Coronary artery (tissue), 2 donors: Measurements from ENCODE around the gene PTH1R.
A peak's percentile ranks its signal among the peaks of the same experiment; 100 is the strongest.

ENCODE experiments used
- DNase-seq: peaks from one replicate; pipeline ENCODE4 v3.0.0-alpha.2; 2017; ENCODE audit warnings: low spot score
- H3K27ac ChIP-seq, 2 donors: fragments of 200-600 bp; sonication (generic); one replicate each; pipeline ENCODE4 v1.5.1; 2016 to 2019
- H3K4me3 ChIP-seq: fragments of 200-600 bp; sonication (generic); 2 replicates; pipeline ENCODE4 v1.5.1; 2016; ENCODE audit warnings: mild to moderate bottlenecking, moderate library complexity
- TF ChIP-seq, protein P1 (sequence below): fragments of 200-600 bp; sonication (generic); IDR thresholded peaks from one replicate; pipeline ENCODE4 v1.5.1; 2019; ENCODE audit warnings: antibody characterized with exemption

PTH1R gene

GRCh38 chr3:46904303-46905212 is 27.0 kb downstream of the PTH1R start:
- no peak for DNase-seq
- Histone ChIP-seq H3K4me3 (no peak overlapping the region), H3K27ac (no peak overlapping the region)
- TF ChIP-seq, protein P1, sequence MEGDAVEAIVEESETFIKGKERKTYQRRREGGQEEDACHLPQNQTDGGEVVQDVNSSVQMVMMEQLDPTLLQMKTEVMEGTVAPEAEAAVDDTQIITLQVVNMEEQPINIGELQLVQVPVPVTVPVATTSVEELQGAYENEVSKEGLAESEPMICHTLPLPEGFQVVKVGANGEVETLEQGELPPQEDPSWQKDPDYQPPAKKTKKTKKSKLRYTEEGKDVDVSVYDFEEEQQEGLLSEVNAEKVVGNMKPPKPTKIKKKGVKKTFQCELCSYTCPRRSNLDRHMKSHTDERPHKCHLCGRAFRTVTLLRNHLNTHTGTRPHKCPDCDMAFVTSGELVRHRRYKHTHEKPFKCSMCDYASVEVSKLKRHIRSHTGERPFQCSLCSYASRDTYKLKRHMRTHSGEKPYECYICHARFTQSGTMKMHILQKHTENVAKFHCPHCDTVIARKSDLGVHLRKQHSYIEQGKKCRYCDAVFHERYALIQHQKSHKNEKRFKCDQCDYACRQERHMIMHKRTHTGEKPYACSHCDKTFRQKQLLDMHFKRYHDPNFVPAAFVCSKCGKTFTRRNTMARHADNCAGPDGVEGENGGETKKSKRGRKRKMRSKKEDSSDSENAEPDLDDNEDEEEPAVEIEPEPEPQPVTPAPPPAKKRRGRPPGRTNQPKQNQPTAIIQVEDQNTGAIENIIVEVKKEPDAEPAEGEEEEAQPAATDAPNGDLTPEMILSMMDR, result no peak

DNA sequence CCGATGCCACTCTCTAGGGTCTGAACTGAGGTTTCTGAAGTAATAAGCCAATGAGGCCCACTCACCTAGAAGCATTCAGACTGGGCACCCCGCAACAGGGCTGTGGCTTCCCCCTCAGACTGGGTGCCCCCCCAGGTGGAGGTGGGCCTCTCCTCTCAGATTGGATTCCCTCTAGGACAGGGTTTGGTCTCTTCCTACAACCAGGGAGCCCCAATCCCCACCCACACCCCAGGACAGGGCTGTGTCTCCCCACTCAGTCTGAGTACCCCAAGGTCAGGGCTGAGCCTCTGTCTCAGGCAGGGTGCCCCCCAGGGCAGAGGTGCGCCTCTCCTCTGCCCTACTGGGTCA is 27.7 kb downstream of the PTH1R start:
- TF ChIP-seq, protein P1, result no peak
- H3K4me3 ChIP-seq, result no peak overlapping the region
- DNase-seq, result no peak
- no peak overlapping the region for H3K27ac ChIP-seq

- DNase-seq, result no peak
- TF ChIP-seq, protein P1, result no peak
- H3K4me3 ChIP-seq, result no peak overlapping the region
- no peak overlapping the region for H3K27ac ChIP-seq
These were observed 28.3 kb downstream of the PTH1R start for GRCh38 chr3:46905661-46906451.

- TF ChIP-seq, protein P1, result no peak
These were observed 29.0 kb downstream of the PTH1R start for GRCh38 chr3:46906471-46907058.

DNA sequence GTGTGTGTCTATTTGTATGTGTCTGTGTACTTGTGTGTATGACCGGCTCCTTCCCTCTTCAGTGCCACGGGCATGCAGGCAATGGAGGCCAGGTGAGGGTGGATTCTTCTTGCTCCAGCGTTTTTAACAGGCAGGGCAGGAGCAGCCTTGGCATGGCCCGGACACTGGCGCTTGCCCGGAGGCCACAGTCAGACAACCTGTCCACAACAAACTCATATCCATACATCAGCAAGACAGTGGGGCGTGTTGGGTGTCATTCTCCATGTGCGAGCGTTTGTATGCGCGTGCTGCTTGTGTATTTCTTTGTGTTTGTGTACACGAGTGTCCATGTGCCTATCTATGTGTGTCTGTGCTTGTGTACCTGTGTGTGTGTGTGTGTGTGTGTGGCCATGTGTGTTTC is 29.8 kb downstream of the PTH1R start:
- Histone ChIP-seq H3K27ac (no peak overlapping the region), H3K4me3 (no peak overlapping the region)
- TF ChIP-seq, protein P1, result no peak
- DNase-seq, result no peak

More at GRCh38 chr3:46906471-46907058, 29.0 kb downstream of the PTH1R start:
- Histone ChIP-seq H3K4me3 (no peak overlapping the region), H3K27ac (no peak overlapping the region)
- DNase-seq, result no peak

DNA sequence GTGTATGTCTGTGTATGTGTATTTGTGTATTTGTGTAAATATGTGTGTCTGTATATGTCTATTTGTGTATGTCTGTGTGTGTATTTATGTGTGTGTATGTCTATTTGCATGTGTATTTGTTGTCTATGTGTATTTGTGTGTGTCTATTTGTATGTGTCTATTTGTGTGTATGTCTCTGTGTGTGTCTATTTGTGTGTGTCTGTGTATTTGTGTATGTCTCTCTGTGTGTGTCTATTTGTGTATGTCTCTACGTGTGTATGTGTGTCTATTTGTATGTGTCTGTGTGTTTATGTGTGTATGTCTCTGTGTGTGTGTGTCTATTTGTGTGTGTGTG is 30.4 kb downstream of the PTH1R start:
- TF ChIP-seq, protein P1, result no peak
- Histone ChIP-seq H3K27ac (peak overlapping the region in 1 of 2 donors; percentile 66), H3K4me3 (no peak overlapping the region)
- no peak for DNase-seq
